Stimulated activated CD4-positive, alpha-beta T cell treated with anti-CD3 and anti-CD28 coated beads, Interleukin-15, amount 100 ng/mL, for 1 hour (primary cell): ENCODE data around the gene AP2M1.
"Not testable (repeated sequence)": the region's sequence is repeated elsewhere in the genome, so short reads cannot be mapped to it uniquely, and the experiment has no call there.

Source experiments
- DNase-seq, 2 donors: peaks; one replicate each; pipeline ENCODE4 v3.0.0-alpha.2; 2020; ENCODE audit warnings: low read depth in 1 of 2, low spot score in 1 of 2

Gene AP2M1

GRCh38 chr3:184174646-184175492 lies at the start of gene AP2M1:
TSS of gene AP2M1 (plus strand) at chr3:184174855. CDS start at chr3:184176994, 2,139 bp downstream.
- peak; percentile 97 to 98 for DNase-seq

DNA sequence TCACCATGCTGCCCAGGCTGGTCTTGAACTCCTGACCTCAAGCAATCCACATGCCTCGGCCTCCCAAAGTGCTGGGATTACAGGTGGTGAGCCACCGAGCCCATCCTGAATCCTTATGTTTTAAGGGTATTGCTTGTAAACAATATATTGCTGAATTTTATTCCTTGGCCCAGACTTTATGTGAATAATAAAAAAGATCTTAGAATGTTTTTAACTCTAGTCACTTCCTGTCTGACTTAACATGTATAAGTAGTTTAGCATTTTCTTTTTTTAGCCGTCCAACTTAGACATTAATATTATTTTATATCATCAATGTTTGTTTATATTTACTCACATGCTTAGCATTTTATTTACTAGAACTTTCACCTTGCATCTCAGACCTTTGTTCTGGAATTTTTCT lies 48.6 kb upstream of the AP2M1 start:
- DNase-seq: no peak

DNA sequence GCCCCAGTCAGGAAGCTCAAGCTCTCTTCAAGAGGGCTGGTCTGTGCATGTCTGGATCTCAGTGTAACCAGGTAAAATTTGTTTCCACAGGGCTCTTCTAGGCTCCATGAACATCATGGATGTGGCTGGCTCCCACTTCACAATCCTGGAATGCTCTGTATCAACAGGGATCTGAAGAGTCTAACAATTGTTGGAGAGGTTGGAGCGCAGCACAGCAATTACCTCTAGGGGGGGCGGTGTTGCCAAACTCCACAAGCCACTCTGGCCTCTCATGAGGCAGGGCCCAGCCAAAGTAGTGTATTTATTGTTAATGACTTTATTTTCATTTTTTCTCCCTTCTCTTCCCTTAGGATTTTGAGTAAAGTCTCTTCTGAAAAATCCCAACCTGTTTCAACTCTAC lies 45.6 kb upstream of the AP2M1 start:
- DNase-seq: no peak

DNA sequence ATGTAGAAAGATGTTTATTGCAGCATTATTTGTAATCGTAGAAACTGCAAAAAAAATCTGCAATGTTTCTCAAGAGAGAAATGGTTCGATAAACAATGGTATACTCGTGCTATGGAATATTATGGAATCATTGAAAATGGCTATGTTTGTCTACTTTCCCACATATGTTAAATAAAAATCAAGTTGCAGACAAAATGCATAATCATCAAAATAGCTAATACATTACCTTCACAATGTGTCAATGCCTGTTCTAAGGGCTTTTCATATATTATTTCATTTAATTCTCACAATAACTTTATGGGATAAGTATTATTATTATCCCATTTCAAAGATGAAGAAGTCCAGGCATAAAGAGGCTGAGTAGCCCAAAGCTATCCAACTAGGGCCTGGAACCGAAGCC lies 41.7 kb upstream of the AP2M1 start:
- no peak for DNase-seq

DNA sequence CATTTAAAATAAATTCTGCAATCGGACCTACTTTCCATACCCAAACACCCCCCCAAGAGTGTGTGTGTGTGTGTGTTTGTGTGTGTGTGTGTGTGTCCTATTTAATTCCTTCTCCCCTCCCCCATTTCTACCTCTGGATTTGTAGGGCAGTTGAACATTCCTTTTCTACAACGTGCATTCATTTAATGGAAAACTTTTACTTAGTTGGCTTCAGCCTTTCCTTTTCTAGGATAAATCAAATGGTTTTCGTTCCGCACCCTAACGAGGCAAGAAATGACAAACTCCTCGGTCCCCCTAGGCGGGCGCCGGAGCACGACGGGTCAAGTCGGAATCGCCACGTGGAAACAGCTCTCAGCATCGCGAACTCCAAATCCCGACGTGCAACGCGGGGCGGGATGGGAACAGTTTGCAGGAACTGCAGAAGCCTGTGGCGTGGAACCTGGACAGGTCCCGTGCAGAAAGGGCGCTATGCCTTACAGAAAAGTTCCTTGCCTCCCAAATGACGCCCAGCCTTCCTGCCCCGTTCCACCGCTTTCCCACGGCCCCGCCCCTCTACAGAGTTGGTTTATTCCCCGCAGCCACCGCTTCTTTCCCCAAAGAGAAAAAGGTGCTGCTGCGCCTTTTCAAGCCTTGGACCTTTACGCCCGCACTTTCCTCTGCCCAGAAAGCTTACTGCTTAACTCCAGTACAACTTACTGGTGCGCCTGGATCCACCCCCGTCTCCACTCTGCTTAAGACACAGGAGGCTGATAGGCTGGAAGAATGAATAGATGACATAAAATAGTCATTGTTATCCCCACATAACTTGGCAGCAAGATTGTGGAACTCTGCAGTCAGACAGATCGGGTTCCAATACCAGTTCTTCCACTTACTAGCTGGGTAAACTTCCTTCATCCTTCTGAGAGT lies 40.6 kb upstream of the AP2M1 start:
- peak in 1 of 2 donors; percentile 40 for DNase-seq

DNA sequence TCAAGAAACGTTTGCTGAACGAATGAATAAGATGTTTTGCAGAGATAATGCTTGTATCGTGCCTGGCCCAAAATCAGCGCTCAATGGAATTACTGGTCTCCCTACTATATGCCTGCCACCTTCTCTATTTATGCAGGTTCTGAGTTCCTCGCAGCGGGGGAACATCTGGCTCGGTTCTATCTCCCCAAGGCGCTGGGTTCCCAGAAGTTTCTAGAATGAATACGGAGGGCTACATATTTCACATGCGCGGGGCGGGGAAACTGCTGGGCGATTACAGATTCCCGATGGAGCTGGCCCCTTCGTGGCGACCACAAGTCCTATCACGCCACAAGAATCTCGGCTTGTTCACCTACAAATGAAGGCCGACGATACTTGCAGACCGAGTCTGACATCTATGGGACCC lies 39.9 kb upstream of the AP2M1 start:
- no peak for DNase-seq

DNA sequence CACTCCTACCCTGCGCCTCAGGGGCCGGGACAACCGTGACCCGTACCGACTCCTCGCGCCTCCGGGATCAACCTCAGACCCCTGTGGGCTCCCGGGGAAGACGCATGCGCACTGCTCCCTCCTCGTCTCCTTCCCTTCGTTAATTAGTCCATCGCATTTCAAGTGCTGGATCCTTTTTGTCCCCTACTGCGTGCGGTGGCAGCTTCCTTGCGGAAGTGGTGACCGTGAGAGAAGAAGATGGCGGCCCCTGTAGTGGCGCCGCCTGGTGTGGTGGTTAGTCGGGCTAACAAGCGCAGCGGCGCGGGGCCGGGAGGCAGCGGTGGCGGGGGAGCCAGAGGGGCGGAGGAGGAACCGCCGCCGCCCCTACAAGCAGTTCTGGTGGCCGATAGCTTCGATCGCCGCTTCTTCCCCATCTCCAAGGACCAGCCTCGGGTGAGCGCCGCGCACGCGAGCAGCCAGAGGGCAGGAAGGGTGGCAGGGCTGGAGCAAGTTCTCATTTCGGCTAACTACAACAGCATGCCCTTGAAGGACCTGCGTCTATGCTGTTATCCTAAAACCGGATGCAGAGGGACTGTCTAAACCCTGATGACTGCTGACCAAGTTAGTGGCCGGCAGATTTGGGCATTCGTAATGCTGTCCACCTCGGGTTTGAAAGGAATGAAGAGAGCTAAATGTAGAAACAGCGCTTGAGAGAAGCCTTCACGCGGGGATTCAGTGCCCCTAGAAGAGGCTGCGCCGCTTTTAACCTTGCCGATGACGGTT lies 39.3 kb upstream of the AP2M1 start, which contains the start of gene EIF2B5:
Gene EIF2B5, plus strand, starts transcription at position 210 of the 762 bp plus-strand sequence. Its CDS starts 28 bp downstream, at position 238.
- peak; percentile 71 for DNase-seq

DNA sequence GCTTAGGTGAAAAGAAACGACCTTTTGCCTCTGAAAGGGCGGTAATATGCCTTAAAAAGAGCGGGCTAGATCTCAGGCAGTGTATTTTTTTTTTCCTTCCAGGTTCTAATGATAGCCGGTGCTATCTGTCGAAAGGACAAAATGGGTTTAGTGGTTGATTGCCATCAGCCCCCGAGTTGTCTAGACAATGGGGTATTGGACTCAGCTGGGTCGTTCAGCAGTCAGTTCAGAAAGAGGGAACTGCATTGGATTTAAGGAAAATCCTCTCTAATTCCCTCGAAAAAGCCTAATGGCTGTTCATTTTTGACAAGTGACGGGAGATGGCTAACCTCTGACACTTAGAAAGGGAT lies 38.8 kb upstream of the AP2M1 start:
- DNase-seq: no peak

GRCh38 chr3:184140436-184140835 lies 34.2 kb upstream of the AP2M1 start:
- no peak for DNase-seq

DNA sequence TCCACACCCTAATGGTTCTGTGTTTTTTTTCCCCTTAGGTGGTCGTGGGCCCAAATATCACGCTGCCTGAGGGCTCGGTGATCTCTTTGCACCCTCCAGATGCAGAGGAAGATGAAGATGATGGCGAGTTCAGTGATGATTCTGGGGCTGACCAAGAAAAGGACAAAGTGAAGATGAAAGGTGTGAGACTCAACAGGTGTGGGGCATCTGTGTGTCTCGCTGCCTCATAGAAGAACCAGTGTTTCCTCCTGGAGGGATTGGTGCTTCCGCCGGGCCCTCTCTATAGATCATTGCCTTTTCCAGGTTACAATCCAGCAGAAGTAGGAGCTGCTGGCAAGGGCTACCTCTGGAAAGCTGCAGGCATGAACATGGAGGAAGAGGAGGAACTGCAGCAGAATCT lies 32.5 kb upstream of the AP2M1 start:
- no peak for DNase-seq

DNA sequence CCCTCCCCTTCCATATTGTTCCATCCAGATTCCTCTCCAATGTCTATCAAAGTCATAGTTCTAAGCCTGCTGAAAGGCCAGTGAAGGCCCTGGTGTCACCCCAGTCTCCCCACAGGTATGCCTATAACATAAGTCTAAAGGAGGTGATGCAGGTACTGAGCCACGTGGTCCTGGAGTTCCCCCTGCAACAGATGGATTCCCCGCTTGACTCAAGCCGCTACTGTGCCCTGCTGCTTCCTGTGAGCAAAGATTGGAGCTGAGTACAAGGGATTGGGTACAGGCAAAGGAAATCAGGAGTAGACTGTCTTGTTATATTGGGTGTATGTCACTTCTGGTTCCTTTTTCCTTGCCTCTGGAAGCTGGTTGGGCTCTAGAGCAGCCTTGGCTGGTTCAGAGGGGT lies 31.3 kb upstream of the AP2M1 start:
- no peak for DNase-seq

DNA sequence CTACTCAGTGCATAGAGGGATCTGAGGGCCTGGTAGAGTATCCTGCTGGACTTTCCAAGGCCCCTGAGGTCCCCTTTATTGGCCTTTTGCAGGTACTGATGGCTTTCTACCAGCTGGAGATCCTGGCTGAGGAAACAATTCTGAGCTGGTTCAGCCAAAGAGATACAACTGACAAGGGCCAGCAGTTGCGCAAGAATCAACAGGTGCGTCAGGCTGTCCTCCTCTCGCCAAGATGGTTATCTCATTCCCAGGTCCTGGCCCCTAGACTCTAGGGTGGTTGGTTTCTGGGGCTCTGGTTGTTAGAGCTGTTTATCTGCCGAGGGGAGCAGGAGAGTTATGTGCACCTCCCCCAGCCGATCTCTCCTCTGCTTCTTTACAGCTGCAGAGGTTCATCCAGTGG lies 30.1 kb upstream of the AP2M1 start:
- no peak for DNase-seq

GRCh38 chr3:184145111-184145524 lies 29.5 kb upstream of the AP2M1 start:
- DNase-seq: no peak

GRCh38 chr3:184145751-184146270 lies 28.8 kb upstream of the AP2M1 start:
- no peak for DNase-seq

- no peak for DNase-seq
Observed at GRCh38 chr3:184148076-184148475, 26.6 kb upstream of the AP2M1 start.

- no peak for DNase-seq
Observed at GRCh38 chr3:184149123-184149522, 25.5 kb upstream of the AP2M1 start.

DNA sequence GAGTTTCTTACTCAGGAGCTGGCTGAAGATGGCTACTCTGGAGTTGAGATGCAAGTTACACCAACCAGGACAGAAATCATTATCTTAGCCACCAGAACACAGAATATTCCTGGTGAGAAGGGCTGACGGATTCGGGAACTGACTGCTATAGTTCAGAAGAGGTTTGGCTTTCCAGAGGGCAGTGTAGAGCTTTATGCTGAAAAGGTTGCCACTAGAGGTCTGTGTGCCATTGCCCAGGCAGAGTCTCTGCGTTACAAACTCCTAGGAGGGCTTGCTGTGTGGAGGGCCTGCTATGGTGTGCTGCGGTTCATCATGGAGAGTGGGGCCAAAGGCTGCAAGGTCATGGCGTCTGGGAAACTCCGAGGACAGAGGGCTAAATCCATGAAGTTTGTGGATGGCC lies 24.9 kb upstream of the AP2M1 start:
- DNase-seq: not testable (repeated sequence)

GRCh38 chr3:184154885-184155643 lies 19.6 kb upstream of the AP2M1 start, which contains the start of gene DVL3:
TSS of gene DVL3 (plus strand) at chr3:184155377. CDS start at chr3:184155636, 259 bp downstream.
- peak in 1 of 2 donors; percentile 34 for DNase-seq

- DNase-seq: peak in 1 of 2 donors; percentile 31
Observed at GRCh38 chr3:184155644-184156521, 18.8 kb upstream of the AP2M1 start.
